GM21786 (cell line): ENCODE measurements around the gene FBXW8.

ENCODE experiments used
- ATAC-seq: cut with Tn5 transposase; IDR thresholded peaks from one replicate; pipeline ENCODE4 v1.9.1; 2021; ENCODE audit not compliant: unreplicated experiment

FBXW8 gene

GRCh38 chr12:116984098-116984497 lies 73.3 kb downstream of the FBXW8 start:
- no peak for ATAC-seq

- no peak for ATAC-seq
These were observed 79.6 kb downstream of the FBXW8 start for GRCh38 chr12:116990329-116990728.

- ATAC-seq: no peak
These were observed 80.5 kb downstream of the FBXW8 start for GRCh38 chr12:116990971-116991966.

GRCh38 chr12:116996093-116996492 lies 85.3 kb downstream of the FBXW8 start:
- no peak for ATAC-seq

GRCh38 chr12:116996621-116997020 lies 85.9 kb downstream of the FBXW8 start:
- ATAC-seq: no peak

- ATAC-seq: no peak
These were observed 88.3 kb downstream of the FBXW8 start for GRCh38 chr12:116999066-116999465.

- no peak for ATAC-seq
These were observed 89.6 kb downstream of the FBXW8 start for GRCh38 chr12:117000316-117000715.

GRCh38 chr12:117002051-117002817 lies 91.5 kb downstream of the FBXW8 start:
- ATAC-seq: no peak

GRCh38 chr12:117003883-117004404 lies 93.2 kb downstream of the FBXW8 start:
- no peak for ATAC-seq

- no peak for ATAC-seq
These were observed 94.8 kb downstream of the FBXW8 start for GRCh38 chr12:117005417-117006046.

GRCh38 chr12:117006333-117006732 lies 95.6 kb downstream of the FBXW8 start:
- ATAC-seq: no peak

GRCh38 chr12:117007577-117007976 lies 96.8 kb downstream of the FBXW8 start:
- no peak for ATAC-seq

GRCh38 chr12:117009759-117010158 lies 99.0 kb downstream of the FBXW8 start:
- no peak for ATAC-seq

- no peak for ATAC-seq
These were observed 100.1 kb downstream of the FBXW8 start for GRCh38 chr12:117010693-117011451.

GRCh38 chr12:117011988-117012805 lies 101.4 kb downstream of the FBXW8 start:
- no peak for ATAC-seq

- ATAC-seq: no peak
These were observed 103.0 kb downstream of the FBXW8 start for GRCh38 chr12:117013726-117014125.

- ATAC-seq: no peak
These were observed 103.7 kb downstream of the FBXW8 start for GRCh38 chr12:117014342-117014887.

- no peak for ATAC-seq
These were observed 105.1 kb downstream of the FBXW8 start for GRCh38 chr12:117015811-117016210.

- ATAC-seq: no peak
These were observed 107.1 kb downstream of the FBXW8 start for GRCh38 chr12:117017807-117018206.
